SK-N-SH treated with all-trans-retinoic acid at 6 μM for 48 hours (cell line): Measurements from ENCODE around the gene MAST4.
"Not testable (repeated sequence)": the region's sequence is repeated elsewhere in the genome, so short reads cannot be mapped to it uniquely, and the experiment has no call there.

Experiments
- ATAC-seq: fragments of 200-7000 bp; cut with Tn5 transposase; 3 replicates; pipeline ENCODE4 v1.9.1; 2020; ENCODE audit warnings: mild to moderate bottlenecking, moderate library complexity
- ARNTL ChIP-seq: fragments of 450-650 bp; formaldehyde crosslinking; IDR thresholded peaks from 2 replicates; pipeline ENCODE4 v1.5.0; 2020; ENCODE audit warnings: low read depth, mild to moderate bottlenecking, moderate library complexity, borderline replicate concordance
- BACH2 ChIP-seq: fragments of 250-450 bp; sonication (Bioruptor Pico); IDR thresholded peaks from 2 replicates; pipeline ENCODE4 v1.9.0; 2021; ENCODE audit warnings: mild to moderate bottlenecking, borderline replicate concordance
- CSDC2 ChIP-seq: fragments of 250-450 bp; sonication (Bioruptor Pico); IDR thresholded peaks from 2 replicates; pipeline ENCODE4 v1.5.0; 2020; ENCODE audit warnings: mild to moderate bottlenecking, moderate library complexity
- CSRNP3 ChIP-seq: fragments of 250-450 bp; sonication (Bioruptor Pico); IDR thresholded peaks from 2 replicates; pipeline ENCODE4 v1.5.1; 2021; ENCODE audit warnings: mild to moderate bottlenecking, moderate library complexity
- ISL1 ChIP-seq: fragments of 250-450 bp; sonication (Bioruptor Pico); IDR thresholded peaks from 2 replicates; pipeline ENCODE4 v2.1.2; 2022; ENCODE audit warnings: mild to moderate bottlenecking, moderate library complexity
- OSR1 ChIP-seq: fragments of 250-450 bp; sonication (Bioruptor Pico); IDR thresholded peaks from 2 replicates; pipeline ENCODE4 v1.8.0; 2022; ENCODE audit warnings: moderate library complexity, mild to moderate bottlenecking, inconsistent platforms
- PPARA ChIP-seq: fragments of 250-450 bp; sonication (Bioruptor Pico); IDR thresholded peaks from 2 replicates; pipeline ENCODE4 v1.5.0; 2020; ENCODE audit warnings: mild to moderate bottlenecking, borderline replicate concordance
- RARB ChIP-seq: fragments of 250-450 bp; sonication (Bioruptor Pico); IDR thresholded peaks from 2 replicates; pipeline ENCODE4 v1.8.0; 2021; ENCODE audit warnings: mild to moderate bottlenecking, moderate library complexity
- TCF4 ChIP-seq: fragments of 250-450 bp; sonication (Bioruptor Pico); IDR thresholded peaks from 2 replicates; pipeline ENCODE4 v1.8.0; 2021; ENCODE audit warnings: mild to moderate bottlenecking, moderate library complexity, borderline replicate concordance
- TOX ChIP-seq: fragments of 250-450 bp; sonication (Bioruptor Pico); IDR thresholded peaks from 2 replicates; pipeline ENCODE4 v1.8.0; 2021; ENCODE audit warnings: mild to moderate bottlenecking, moderate library complexity, borderline replicate concordance
- TSHZ2 ChIP-seq: fragments of 250-450 bp; sonication (Bioruptor Pico); IDR thresholded peaks from 2 replicates; pipeline ENCODE4 v1.5.0; 2020; ENCODE audit warnings: mild to moderate bottlenecking, moderate library complexity
- ZC3H10 ChIP-seq: fragments of 250-450 bp; sonication (Bioruptor Pico); IDR thresholded peaks from 2 replicates; pipeline ENCODE4 v1.5.1; 2021; ENCODE audit warnings: mild to moderate bottlenecking, moderate library complexity
- ZFP3 ChIP-seq: fragments of 250-450 bp; sonication (Bioruptor Pico); IDR thresholded peaks from 2 replicates; pipeline ENCODE4 v1.5.0; 2020; ENCODE audit warnings: mild to moderate bottlenecking, moderate library complexity
- ZFP30 ChIP-seq: fragments of 450-650 bp; formaldehyde crosslinking; IDR thresholded peaks from 2 replicates; pipeline ENCODE4 v1.5.0; 2022; ENCODE audit warnings: mild to moderate bottlenecking, moderate library complexity
- ZNF565 ChIP-seq: fragments of 450-650 bp; formaldehyde crosslinking; conservative IDR thresholded peaks from 2 replicates; pipeline ENCODE4 v1.5.0; 2020; ENCODE audit warnings: low read depth, mild to moderate bottlenecking, moderate library complexity
- ZNF70 ChIP-seq: fragments of 450-650 bp; formaldehyde crosslinking; IDR thresholded peaks from 2 replicates; pipeline ENCODE4 v1.5.0; 2020; ENCODE audit warnings: mild to moderate bottlenecking, moderate library complexity
- ZNF8 ChIP-seq: fragments of 450-650 bp; formaldehyde crosslinking; IDR thresholded peaks from 2 replicates; pipeline ENCODE4 v1.5.0; 2020; ENCODE audit warnings: mild to moderate bottlenecking, moderate library complexity
- TF ChIP-seq, protein P1 (sequence below): fragments of 250-450 bp; sonication (Bioruptor Pico); IDR thresholded peaks from 2 replicates; pipeline ENCODE4 v1.5.1; 2020; ENCODE audit warnings: low read depth, mild to moderate bottlenecking, moderate library complexity
- TF ChIP-seq, protein P2 (sequence below): fragments of 250-450 bp; sonication (Bioruptor Pico); IDR thresholded peaks from 2 replicates; pipeline ENCODE4 v1.8.0; 2020; ENCODE audit warnings: mild to moderate bottlenecking, moderate library complexity, borderline replicate concordance
- TF ChIP-seq, protein P3 (sequence below): fragments of 250-450 bp; sonication (Bioruptor Pico); IDR thresholded peaks from 2 replicates; pipeline ENCODE4 v1.8.0; 2021; ENCODE audit warnings: low read depth, mild to moderate bottlenecking, moderate library complexity, borderline replicate concordance

Gene MAST4

GRCh38 chr5:66820630-66821207 lies 224.5 kb downstream of the MAST4 start:
- no peak for ATAC-seq
- no peak for TF ChIP-seq TSHZ2 (CRISPR knock-in tag)
- no peak for TF ChIP-seq ZFP30
- TF ChIP-seq ZNF565 (CRISPR knock-in tag): no peak
- TF ChIP-seq TCF4: no peak
- TF ChIP-seq, protein P1, sequence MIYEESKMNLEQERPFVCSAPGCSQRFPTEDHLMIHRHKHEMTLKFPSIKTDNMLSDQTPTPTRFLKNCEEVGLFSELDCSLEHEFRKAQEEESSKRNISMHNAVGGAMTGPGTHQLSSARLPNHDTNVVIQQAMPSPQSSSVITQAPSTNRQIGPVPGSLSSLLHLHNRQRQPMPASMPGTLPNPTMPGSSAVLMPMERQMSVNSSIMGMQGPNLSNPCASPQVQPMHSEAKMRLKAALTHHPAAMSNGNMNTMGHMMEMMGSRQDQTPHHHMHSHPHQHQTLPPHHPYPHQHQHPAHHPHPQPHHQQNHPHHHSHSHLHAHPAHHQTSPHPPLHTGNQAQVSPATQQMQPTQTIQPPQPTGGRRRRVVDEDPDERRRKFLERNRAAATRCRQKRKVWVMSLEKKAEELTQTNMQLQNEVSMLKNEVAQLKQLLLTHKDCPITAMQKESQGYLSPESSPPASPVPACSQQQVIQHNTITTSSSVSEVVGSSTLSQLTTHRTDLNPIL (CRISPR knock-in tag): no peak
- TF ChIP-seq BACH2 (CRISPR knock-in tag): no peak
- no peak for TF ChIP-seq ZFP3 (CRISPR knock-in tag)
- no peak for TF ChIP-seq ARNTL
- no peak for TF ChIP-seq ZC3H10 (CRISPR knock-in tag)
- no peak for TF ChIP-seq CSDC2 (CRISPR knock-in tag)
- TF ChIP-seq ISL1 (CRISPR knock-in tag): no peak
- TF ChIP-seq PPARA (CRISPR knock-in tag): no peak
- TF ChIP-seq TOX (CRISPR knock-in tag): no peak
- no peak for TF ChIP-seq ZNF70 (CRISPR knock-in tag)
- TF ChIP-seq, protein P2, sequence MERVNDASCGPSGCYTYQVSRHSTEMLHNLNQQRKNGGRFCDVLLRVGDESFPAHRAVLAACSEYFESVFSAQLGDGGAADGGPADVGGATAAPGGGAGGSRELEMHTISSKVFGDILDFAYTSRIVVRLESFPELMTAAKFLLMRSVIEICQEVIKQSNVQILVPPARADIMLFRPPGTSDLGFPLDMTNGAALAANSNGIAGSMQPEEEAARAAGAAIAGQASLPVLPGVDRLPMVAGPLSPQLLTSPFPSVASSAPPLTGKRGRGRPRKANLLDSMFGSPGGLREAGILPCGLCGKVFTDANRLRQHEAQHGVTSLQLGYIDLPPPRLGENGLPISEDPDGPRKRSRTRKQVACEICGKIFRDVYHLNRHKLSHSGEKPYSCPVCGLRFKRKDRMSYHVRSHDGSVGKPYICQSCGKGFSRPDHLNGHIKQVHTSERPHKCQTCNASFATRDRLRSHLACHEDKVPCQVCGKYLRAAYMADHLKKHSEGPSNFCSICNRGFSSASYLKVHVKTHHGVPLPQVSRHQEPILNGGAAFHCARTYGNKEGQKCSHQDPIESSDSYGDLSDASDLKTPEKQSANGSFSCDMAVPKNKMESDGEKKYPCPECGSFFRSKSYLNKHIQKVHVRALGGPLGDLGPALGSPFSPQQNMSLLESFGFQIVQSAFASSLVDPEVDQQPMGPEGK: no peak
- no peak for TF ChIP-seq ZNF8 (CRISPR knock-in tag)
- TF ChIP-seq, protein P3, sequence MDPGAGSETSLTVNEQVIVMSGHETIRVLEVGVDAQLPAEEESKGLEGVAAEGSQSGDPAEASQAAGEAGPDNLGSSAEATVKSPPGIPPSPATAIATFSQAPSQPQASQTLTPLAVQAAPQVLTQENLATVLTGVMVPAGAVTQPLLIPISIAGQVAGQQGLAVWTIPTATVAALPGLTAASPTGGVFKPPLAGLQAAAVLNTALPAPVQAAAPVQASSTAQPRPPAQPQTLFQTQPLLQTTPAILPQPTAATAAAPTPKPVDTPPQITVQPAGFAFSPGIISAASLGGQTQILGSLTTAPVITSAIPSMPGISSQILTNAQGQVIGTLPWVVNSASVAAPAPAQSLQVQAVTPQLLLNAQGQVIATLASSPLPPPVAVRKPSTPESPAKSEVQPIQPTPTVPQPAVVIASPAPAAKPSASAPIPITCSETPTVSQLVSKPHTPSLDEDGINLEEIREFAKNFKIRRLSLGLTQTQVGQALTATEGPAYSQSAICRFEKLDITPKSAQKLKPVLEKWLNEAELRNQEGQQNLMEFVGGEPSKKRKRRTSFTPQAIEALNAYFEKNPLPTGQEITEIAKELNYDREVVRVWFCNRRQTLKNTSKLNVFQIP (CRISPR knock-in tag): no peak
- no peak for TF ChIP-seq OSR1 (CRISPR knock-in tag)
- TF ChIP-seq CSRNP3 (CRISPR knock-in tag): no peak
- no peak for TF ChIP-seq RARB

DNA sequence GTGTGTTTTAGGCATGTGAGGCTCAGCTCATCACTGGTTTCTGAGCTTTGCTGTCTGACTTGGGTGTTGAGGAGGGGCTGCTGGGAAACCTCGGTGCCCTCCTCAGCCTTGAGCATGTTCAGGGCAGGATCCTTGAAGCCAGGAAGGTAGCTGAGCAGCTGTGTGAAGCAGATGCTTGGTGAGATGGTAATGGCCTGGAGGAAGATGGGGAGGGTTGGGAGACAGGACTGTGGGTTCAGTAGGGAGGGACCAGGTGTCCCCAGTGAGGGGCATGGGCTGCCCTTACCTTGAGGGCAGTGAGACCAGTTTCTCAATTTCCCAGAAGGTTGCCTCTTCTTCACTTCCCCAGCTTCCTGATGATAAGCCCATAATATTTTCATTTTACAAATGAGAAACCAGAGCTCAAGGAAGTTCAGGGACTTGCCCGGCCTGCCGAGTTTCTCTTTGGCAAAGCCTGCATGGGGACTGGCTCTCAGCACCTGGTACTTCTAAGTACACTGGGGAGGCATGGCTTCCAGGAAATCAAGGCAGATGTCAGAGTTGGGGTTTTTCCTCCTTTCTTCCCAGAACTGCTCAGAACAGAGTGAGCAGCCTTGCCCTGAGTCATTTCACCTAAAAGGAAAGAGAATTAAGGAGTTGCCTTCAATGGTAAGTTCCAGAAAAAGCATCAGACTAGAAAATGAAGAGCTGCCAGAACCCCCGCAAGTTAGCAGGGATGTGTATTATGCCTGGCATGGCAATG lies 225.7 kb downstream of the MAST4 start:
- TF ChIP-seq ZFP30 (no peak), CSDC2 (CRISPR knock-in tag) (no peak)
- TF ChIP-seq, protein P3 (CRISPR knock-in tag): no peak

GRCh38 chr5:66822906-66823305 lies 226.7 kb downstream of the MAST4 start:
- ATAC-seq: not testable (repeated sequence)

More for the DNA sequence above, 225.7 kb downstream of the MAST4 start:
- ATAC-seq: no peak
